Fibroblast of skin of back (primary cell): ENCODE data around the gene FRMD1.
A peak's percentile ranks its signal among the peaks of the same experiment; 100 is the strongest.

ENCODE experiments used
- DNase-seq: peaks from one replicate; pipeline ENCODE4 v3.0.0-alpha.2; 2013

The FRMD1 gene

DNA sequence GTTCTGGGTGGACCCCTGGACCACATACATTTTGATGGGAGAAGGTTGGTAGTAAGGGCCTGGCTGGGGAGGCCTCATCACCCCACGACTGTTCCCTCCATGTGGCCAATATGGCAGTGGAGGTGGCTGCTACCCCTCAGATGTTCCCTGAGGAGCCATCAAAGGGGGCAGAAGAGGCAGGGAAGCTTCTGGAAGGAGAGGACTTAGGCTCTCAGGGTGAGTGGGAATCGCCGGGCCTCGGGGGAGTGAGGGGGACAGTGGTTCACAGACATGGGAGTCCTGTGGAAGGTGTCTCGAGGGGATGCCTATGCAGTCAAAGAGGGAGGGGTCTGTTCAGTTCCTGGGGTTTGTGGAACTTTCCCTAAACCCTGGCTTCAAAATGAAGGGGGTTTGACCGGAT, 32.9 kb upstream of the FRMD1 start:
- no peak for DNase-seq

- DNase-seq, result no peak
Observed at GRCh38 chr6:168110437-168110836, 31.4 kb upstream of the FRMD1 start.

GRCh38 chr6:168109171-168109570, 30.2 kb upstream of the FRMD1 start:
- DNase-seq, result no peak

DNA sequence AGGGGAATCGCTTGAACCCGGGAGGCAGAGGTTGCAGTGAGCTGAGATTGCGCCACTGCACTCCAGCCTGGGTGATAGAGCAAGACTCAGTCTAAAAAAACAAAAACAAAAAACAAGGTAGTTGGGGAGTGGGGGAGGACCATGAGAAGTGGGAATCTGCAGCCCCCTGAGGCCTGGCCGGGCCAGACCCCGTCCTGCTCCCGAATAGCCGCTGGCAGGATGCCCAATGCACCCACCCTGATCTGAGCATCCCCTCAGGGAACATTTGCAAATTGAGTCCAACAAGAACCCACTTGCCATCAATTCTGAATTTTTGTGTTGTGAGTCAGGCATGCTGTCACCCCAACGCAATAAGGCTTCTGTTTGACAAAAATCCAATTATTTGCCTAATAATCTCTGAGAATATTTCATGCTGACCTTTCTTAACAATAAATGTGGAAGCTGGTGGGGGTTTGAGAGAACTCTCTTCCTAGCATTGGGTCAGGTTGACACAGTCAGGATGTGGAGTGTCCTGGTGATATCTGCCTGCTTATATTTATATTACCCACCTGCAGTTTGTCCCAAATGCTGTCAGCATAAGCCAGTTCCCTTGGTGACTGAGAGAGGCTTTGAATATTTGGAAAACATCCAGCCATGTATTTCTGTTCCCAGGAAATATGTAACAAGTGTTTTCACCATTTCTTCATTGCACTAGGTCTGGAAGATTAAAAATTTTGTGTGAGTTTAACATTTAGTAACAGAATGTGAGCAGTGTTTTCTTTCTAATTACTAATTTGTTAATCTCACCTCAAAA, 28.4 kb upstream of the FRMD1 start:
- peak; percentile 21 for DNase-seq

GRCh38 chr6:168106633-168107005, 27.6 kb upstream of the FRMD1 start:
- peak; percentile 83 for DNase-seq

GRCh38 chr6:168105813-168106632, 27.0 kb upstream of the FRMD1 start:
- no peak for DNase-seq

DNA sequence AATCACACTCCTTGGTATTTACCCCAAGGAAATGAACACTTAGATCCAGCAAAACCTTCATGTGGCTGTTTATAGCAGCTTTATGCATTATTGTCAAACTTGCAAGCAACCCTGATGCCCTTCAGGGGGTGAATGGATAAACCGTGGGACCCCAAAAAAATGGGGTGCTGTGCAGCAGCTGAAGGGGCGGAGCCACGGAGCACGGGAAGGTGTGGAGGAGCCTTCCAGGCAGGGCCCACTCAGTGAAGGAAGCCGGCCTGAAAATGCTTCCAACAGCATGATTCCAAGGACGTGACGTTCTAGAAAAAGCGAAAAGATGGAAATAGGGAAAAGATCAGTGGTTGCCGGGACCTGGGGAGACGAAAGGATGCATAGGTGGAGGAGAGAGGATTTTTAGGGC, 25.6 kb upstream of the FRMD1 start:
- no peak for DNase-seq

- no peak for DNase-seq
Observed at GRCh38 chr6:168103050-168103830, 24.2 kb upstream of the FRMD1 start.

- no peak for DNase-seq
Observed at GRCh38 chr6:168102315-168102985, 23.4 kb upstream of the FRMD1 start.

DNA sequence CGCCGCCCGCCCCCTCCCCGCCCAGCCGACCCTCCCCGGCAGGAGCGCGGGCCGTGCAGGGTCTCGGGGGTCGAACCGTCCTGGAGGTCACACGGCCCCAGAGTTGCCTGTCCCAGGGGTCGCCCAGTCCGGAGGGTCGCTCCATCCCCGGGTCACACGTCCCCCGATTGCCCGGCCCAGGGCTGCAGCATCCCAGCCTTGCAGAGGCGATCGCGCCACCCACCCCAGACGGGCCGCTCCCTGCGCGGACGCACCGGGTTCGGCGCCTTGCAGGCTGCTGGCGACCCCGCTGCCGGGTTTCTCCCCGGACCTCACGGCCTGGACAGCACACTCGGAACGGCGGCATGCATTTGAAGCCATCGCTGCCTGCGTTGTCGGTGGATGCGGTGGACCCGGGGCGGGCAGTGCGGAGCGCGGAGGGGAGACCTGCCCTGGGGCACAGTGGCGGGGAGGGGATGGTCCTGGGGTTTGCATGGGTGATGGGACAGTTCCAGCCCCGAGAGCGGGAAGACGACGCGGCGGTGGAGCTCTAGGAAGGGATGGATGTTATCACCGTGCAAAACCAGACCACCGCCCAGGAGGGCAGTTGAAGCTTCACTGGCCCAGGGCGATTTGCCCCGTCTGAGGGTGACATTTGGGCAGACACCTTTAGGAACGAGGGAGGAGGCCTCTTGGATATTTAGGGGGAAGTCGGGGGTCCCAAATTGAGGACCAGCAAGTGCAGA, 22.7 kb upstream of the FRMD1 start:
- no peak for DNase-seq

DNA sequence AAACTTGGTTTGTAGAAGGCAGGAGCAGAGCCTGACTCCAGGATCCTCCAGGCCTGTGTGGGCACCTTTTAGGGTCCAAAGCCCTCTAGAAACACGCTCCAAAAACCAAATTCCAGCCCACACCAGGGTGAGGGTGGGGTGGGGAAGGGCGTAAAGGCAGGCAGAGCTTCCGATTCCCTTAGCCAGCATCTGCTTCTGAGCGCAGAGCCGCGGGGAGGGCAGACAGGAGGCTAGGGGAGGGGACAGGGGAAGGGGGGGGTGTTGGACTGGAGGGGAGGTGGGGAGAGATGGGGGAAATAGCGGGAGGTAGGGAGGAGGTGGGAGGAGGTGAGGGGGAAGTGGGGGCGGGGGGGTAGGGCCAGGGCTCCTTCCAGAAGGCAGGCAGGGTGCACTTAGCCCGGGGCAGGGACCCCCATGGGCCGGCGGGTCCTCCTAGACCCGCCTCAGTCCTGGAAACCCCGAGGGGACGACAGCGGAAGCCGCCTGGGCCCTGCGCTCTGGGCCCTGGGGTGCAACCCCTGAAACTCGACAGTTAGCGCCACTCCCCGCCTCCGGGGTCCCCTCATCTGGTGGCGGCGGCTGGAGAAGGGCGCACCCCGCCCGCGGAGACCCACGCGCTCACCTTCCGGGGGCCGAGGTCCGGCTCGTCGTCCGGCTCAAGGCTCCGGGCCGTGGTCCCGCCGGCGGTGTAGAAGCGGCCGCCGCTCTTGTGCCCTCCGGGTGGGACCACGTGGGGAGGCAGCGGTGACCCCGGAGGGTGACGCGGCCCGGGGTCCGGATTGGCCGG, 22.0 kb upstream of the FRMD1 start:
- DNase-seq, result no peak

GRCh38 chr6:168100011-168100802, 21.2 kb upstream of the FRMD1 start:
- DNase-seq, result no peak

GRCh38 chr6:168099201-168100010, 20.4 kb upstream of the FRMD1 start:
- no peak for DNase-seq

DNA sequence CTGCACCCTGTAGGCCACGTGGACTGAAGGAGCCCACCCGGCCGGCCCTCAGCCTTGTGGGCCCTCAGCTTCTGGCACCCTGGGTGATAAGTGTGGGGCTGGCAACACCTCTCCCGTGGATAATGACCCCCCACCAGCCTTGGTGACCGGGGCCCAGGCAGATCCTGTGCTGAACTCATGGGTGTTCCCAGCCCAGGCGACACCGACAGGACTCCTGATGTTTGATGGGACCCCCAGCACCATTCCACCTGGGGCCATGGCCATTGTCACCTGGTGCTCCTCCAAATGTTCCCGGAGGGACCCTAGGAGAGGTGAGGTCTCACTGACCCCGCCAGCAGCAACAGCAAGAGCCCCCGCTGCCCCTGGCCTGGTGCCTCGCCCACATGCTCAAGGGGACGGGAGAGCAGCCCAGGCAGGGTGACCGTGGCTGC, 19.4 kb upstream of the FRMD1 start:
- no peak for DNase-seq

GRCh38 chr6:168097621-168098430, 18.8 kb upstream of the FRMD1 start:
- no peak for DNase-seq

- DNase-seq, result no peak
Observed at GRCh38 chr6:168097221-168097620, 18.2 kb upstream of the FRMD1 start.

GRCh38 chr6:168096271-168096764, 17.3 kb upstream of the FRMD1 start:
- no peak for DNase-seq

GRCh38 chr6:168095716-168096250, 16.8 kb upstream of the FRMD1 start:
- no peak for DNase-seq
